Left lung (tissue), 10 donors: ENCODE data around the gene DSCAM. TPM values are rescaled to one million over a fixed set of nuclear protein-coding genes. Genes with fewer than 3 reads are reported as not detected.

Experiments used
- ATAC-seq: fragments of 200-7000 bp; cut with Tn5 transposase; one replicate; pipeline ENCODE4 v1.9.1; 2020; ENCODE audit warnings: moderate library complexity
- DNase-seq, 4 donors: peaks; one replicate each; pipeline ENCODE4 v3.0.0-alpha.2; 2013 to 2020
- H3K27ac ChIP-seq, 2 donors: fragments of 200-600 bp; sonication (generic) in 1 of 2; one replicate each; pipeline versions ENCODE4 v1.5.0 to v1.8.0; 2020 to 2021
- H3K27me3 ChIP-seq, 2 donors: fragments of 200-600 bp; sonication (generic) in 1 of 2; one replicate each; pipeline versions ENCODE4 v1.5.0 to v1.8.0; 2020 to 2021
- H3K36me3 ChIP-seq, 2 donors: fragments of 200-600 bp; sonication (generic) in 1 of 2; one replicate each; pipeline versions ENCODE4 v1.5.0 to v1.8.0; 2020 to 2021
- H3K4me1 ChIP-seq, 2 donors: fragments of 200-600 bp; one replicate each; pipeline ENCODE4 v1.8.0; 2021
- H3K4me3 ChIP-seq, 2 donors: fragments of 200-600 bp; sonication (generic) in 1 of 2; one replicate each; pipeline versions ENCODE4 v1.5.0 to v1.8.0; 2020 to 2021; ENCODE audit warnings: mild to moderate bottlenecking in 1 of 2
- H3K9me3 ChIP-seq, 2 donors: fragments of 200-600 bp; sonication (generic) in 1 of 2; one replicate each; pipeline versions ENCODE4 v1.5.0 to v1.8.0; 2020 to 2021
- intact Hi-C, 2 donors: fragments of 100-400 bp; cut with DNase I; formaldehyde crosslinking; loops; one replicate each; pipeline versions ENCODE4 v1.11.2 to v1.14.2; 2022
- polyA plus RNA-seq, 6 donors: library from polyadenylated mRNA; unstranded; fragments of 120-200 nt; gene quantifications; one replicate each; pipeline ENCODE4 v1.2.1, GENCODE V29; 2013; ENCODE audit not compliant: insufficient read length in 6 of 6
- total RNA-seq, 2 donors: library from RNA; stranded (reverse); fragmentation: NEBNext Ultra II Directional; extraction: Animal tissue kit (Norgen Biotek cat#: 25700); gene quantifications; one replicate each; pipeline ENCODE4 v1.2.1, GENCODE V29; 2021
- TF ChIP-seq, protein P1 (sequence below), 2 donors: fragments of 200-600 bp; sonication (generic) in 1 of 2; IDR thresholded peaks; one replicate each; pipeline versions ENCODE4 v1.5.0 to v1.8.0; 2021; ENCODE audit warnings: antibody characterized with exemption in 2 of 2
- donor health status: DM: no; HTN: yes; CAD: no.
- donor health status: DM: no; HTN: no; CAD: no.

Gene DSCAM
- total and polyA plus RNA-seq, 8 donors: 0.03 to 0.24 (median 0.07) TPM; not detected in 1

DNA sequence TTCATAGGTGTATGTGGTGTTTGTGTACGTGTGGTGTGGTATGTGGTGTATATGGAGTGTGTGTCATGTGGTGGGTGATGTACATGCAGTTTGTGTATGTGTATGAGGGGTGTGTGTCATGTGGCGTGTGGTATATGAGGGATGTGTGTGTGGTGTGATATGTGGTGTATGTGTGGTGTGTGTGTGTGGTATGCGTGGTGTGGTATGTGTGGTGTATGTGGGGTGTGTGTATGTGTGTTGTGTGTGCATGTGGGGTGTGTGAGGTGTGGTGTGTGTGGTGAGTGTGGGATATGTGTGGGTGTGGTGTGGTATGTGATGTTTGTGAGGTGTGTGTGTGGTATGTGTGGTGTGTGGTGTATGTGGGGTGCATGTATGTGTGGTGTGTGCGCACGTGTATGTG is 707.3 kb downstream of the DSCAM start:
- H3K36me3 ChIP-seq: no peaks in the 10 kb centered on the region
- no peak overlapping the region for H3K27ac ChIP-seq
- no peaks in the 10 kb centered on the region for H3K4me1 ChIP-seq
- H3K9me3 ChIP-seq: no peaks in the 10 kb centered on the region
- TF ChIP-seq, protein P1, sequence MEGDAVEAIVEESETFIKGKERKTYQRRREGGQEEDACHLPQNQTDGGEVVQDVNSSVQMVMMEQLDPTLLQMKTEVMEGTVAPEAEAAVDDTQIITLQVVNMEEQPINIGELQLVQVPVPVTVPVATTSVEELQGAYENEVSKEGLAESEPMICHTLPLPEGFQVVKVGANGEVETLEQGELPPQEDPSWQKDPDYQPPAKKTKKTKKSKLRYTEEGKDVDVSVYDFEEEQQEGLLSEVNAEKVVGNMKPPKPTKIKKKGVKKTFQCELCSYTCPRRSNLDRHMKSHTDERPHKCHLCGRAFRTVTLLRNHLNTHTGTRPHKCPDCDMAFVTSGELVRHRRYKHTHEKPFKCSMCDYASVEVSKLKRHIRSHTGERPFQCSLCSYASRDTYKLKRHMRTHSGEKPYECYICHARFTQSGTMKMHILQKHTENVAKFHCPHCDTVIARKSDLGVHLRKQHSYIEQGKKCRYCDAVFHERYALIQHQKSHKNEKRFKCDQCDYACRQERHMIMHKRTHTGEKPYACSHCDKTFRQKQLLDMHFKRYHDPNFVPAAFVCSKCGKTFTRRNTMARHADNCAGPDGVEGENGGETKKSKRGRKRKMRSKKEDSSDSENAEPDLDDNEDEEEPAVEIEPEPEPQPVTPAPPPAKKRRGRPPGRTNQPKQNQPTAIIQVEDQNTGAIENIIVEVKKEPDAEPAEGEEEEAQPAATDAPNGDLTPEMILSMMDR (IDR thresholded peaks at IDR 0.05): no peak
- DNase-seq: no peak
- H3K4me3 ChIP-seq: no peak overlapping the region
- no peak for ATAC-seq
- intact Hi-C loops: loop anchor here in 1 of 2 donors (10.0 kb wide), 1 partner anchor 925 kb away; no protein-coding TSS in a partner anchor
- H3K27me3 ChIP-seq: peaks cover 0 to 5% of the 10 kb centered on the region in 2 donors

DNA sequence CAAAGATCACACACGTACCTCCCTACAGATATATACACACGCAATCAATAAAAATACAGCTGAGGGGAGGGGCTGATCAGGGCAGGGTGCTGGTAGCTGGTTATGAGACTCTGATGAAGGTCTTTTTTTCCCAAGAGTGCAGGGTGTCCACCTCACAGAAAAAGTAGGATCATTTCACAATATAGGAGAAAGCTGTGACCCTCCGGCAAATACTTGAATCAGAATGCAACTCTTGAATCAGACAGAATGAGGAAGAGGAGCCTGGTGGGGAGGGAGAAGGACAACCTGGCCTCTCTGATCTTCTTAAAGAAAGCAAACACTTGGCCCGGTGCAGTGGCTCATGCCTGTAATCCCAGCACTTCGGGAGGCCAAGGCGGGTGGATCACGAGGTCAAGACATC is 710.4 kb downstream of the DSCAM start:
- Histone ChIP-seq H3K4me3 (no peak overlapping the region), H3K27ac (no peak overlapping the region), H3K9me3 (no peaks in the 10 kb centered on the region), H3K27me3 (peaks cover 0 to 5% of the 10 kb centered on the region in 2 donors), H3K36me3 (no peaks in the 10 kb centered on the region), H3K4me1 (no peaks in the 10 kb centered on the region)
- DNase-seq (no peak), ATAC-seq (no peak)
- intact Hi-C loops: no loop called here
- TF ChIP-seq, protein P1 (IDR thresholded peaks at IDR 0.05): no peak

DNA sequence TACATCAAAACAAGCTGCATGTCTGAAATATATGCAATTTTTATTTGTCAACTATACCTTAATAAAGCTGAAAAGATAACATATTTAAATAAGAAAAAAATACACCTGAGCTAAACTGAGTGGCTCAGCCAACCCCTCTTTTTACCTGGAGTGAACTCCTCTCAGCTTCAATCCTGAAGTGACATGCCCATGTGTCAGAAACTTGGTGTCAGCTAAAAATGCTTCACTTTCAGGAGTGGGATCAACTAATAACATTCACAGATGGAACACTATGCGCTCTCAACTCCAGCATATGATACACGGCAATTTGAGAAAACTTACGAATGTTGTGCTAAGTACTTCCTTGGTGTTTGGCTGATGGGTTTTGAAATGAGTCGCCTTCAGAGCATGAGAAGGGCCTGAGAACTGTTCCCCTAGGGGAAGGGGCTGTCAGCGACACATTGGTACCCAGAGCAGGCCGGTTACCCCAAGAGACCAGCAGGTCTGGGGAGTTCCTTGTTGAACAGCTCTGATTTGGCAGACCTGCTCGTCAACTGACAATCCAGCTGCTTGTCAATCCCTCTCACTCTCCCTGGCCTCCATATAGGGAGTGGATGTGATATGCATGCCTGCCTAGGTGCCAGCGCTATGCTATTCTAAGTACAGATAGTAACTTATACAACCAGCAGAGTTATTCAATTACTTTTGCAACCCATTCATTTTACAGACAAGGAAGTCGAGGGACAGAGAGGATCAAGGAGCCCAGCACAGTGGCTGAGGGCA is 712.0 kb downstream of the DSCAM start:
- DNase-seq (no peak), ATAC-seq (no peak)
- Histone ChIP-seq H3K27ac (no peak overlapping the region), H3K4me1 (no peaks in the 10 kb centered on the region), H3K27me3 (peaks cover 0 to 13% of the 10 kb centered on the region in 2 donors), H3K4me3 (no peak overlapping the region), H3K36me3 (no peaks in the 10 kb centered on the region), H3K9me3 (no peaks in the 10 kb centered on the region)
- TF ChIP-seq, protein P1 (IDR thresholded peaks at IDR 0.05): no peak
- intact Hi-C loops: no loop called here

DNA sequence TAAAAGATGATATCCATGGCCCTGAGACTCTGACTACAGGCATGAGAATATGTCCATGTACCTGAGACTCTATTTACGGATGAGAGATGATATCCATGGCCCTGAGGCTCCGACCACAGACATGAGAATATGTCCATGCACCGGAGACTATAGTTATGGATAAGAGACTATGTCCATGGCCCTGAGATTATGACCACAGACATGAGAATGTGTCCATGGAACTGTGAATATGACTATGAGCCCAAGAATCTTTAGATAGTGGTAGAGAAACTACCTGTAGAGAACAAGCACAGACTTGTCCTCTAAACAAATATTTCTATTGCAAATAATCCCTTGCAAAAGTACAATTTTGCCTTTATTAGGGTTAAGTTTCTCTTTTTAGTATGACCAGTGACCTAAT is 716.5 kb downstream of the DSCAM start:
- intact Hi-C loops: no loop called here
- TF ChIP-seq, protein P1 (IDR thresholded peaks at IDR 0.05): no peak
- H3K4me1 ChIP-seq: no peaks in the 10 kb centered on the region
- no peak overlapping the region for H3K4me3 ChIP-seq
- H3K27ac ChIP-seq: no peak overlapping the region
- no peak for DNase-seq
- no peaks in the 10 kb centered on the region for H3K36me3 ChIP-seq
- ATAC-seq: no peak
- H3K27me3 ChIP-seq: peaks cover 0 to 12% of the 10 kb centered on the region in 2 donors
- H3K9me3 ChIP-seq: no peaks in the 10 kb centered on the region

DNA sequence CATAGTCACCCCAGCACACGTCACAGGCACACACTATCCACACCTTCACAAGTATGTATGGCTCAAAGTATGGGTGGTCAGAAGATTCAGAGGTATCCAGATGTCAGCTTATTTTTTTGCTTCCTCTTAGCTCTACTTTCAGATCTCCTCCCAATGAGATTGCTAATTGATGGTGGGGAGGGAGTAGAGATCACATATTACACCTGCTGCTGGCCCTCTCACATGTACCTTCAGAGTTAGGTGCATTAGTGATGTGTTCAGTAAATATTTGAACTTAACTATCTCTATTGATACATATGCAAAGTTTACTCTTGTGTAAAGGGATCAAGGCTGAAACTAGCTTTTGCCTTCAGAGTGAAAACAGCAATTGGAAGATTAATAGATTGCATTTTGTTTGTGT is 717.1 kb downstream of the DSCAM start:
- Histone ChIP-seq H3K36me3 (no peaks in the 10 kb centered on the region), H3K27ac (no peak overlapping the region), H3K9me3 (no peaks in the 10 kb centered on the region), H3K4me3 (no peak overlapping the region), H3K27me3 (peaks cover 0 to 8% of the 10 kb centered on the region in 2 donors), H3K4me1 (no peaks in the 10 kb centered on the region)
- DNase-seq (no peak), ATAC-seq (no peak)
- TF ChIP-seq, protein P1 (IDR thresholded peaks at IDR 0.05): no peak
- intact Hi-C loops: no loop called here
